Sigmoid colon (tissue), 3 donors: ENCODE measurements around the gene TENT5D.

ENCODE experiments used
- CTCF ChIP-seq, 4 experiments: fragments of 450-650 bp in 3 of 4; fragments of 200-600 bp in 1 of 4; IDR thresholded peaks; one replicate each; pipeline ENCODE4 v1.5.1; 2016 to 2019; ENCODE audit warnings: antibody characterized with exemption in 4 of 4, mild to moderate bottlenecking in 3 of 4, moderate library complexity in 2 of 4
- POLR2A ChIP-seq, 2 donors: fragments of 450-650 bp; IDR thresholded peaks; one replicate each; pipeline ENCODE4 v1.6.1; 2016; ENCODE audit warnings: antibody characterized with exemption in 2 of 2, mild to moderate bottlenecking in 2 of 2, moderate library complexity in 2 of 2

GRCh38 chrX:80432441-80432840 lies 12.2 kb downstream of the TENT5D start:
- TF ChIP-seq POLR2A (IDR thresholded peaks at IDR 0.05) = no peak
- no peak for TF ChIP-seq CTCF (IDR thresholded peaks at IDR 0.05)
